ENCODE data around the gene ARCN1.

Gene ARCN1

DNA sequence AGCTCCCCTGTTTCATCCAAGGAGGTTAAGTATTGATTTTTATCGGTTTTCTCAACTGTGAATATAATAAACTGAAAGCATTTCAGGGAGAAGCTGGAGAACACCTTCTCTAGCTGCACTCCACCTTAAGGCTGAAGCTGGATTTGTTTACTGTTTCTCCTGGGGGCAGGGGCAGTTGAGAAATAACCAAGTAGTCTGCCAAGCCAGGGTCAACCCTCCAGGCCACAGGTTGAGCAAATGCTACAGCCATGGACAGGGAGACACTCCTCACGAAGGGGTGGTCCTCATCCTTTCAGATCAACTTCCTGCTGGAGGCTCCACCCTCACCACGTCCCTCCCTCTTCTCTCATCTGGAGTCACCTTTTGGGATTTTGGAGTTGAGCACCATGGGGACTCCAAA, 45.1 kb upstream of the ARCN1 start, which contains the start of gene TTC36:
Gene TTC36 (plus strand): TSS at position 366 of the 400 bp plus-strand sequence. CDS start 21 bp downstream, at position 387.
- H3K4me1 ChIP-seq = peaks cover 0 to 38% (median 15%) of the 10 kb centered on the region in 4 donors
- no peaks in the 10 kb centered on the region for H3K9me3 ChIP-seq
- H3K4me3 ChIP-seq = no peak within 1 kb of the TSS
- DNase-seq = no peak
- intact Hi-C loops (cut with DNase I; ENCODE audit: low total_unique reads) = no loop called here
- no peaks in the 10 kb centered on the region for H3K27me3 ChIP-seq
- peaks cover 17 to 33% (median 33%) of the 10 kb centered on the region in 3 donors for H3K36me3 ChIP-seq
- no peak within 1 kb of the TSS for H3K27ac ChIP-seq
- TF ChIP-seq, protein P1, sequence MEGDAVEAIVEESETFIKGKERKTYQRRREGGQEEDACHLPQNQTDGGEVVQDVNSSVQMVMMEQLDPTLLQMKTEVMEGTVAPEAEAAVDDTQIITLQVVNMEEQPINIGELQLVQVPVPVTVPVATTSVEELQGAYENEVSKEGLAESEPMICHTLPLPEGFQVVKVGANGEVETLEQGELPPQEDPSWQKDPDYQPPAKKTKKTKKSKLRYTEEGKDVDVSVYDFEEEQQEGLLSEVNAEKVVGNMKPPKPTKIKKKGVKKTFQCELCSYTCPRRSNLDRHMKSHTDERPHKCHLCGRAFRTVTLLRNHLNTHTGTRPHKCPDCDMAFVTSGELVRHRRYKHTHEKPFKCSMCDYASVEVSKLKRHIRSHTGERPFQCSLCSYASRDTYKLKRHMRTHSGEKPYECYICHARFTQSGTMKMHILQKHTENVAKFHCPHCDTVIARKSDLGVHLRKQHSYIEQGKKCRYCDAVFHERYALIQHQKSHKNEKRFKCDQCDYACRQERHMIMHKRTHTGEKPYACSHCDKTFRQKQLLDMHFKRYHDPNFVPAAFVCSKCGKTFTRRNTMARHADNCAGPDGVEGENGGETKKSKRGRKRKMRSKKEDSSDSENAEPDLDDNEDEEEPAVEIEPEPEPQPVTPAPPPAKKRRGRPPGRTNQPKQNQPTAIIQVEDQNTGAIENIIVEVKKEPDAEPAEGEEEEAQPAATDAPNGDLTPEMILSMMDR (IDR thresholded peaks at IDR 0.05) = no peak

DNA sequence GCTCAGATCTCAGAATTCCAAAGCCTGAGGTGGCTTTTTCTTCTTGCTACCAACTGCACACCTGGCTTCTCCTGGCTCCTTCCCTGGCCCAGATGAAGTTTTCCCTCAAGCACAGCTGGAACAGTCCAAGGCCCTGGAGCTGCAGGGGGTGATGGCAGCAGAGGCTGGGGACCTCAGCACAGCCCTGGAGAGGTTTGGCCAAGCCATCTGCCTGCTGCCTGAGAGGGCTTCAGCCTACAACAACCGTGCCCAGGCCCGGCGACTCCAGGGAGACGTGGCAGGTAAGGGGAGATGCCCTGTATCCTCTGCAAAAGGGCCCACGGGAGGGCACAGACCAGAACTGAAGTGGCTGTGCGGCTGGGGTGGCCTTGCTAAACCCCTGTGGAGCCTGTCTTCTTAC, 43.7 kb upstream of the ARCN1 start:
- no peak for DNase-seq
- intact Hi-C loops (cut with DNase I; ENCODE audit: low total_unique reads) = no loop called here
- no peak overlapping the region for H3K4me3 ChIP-seq
- TF ChIP-seq, protein P1 (IDR thresholded peaks at IDR 0.05) = no peak
- no peak overlapping the region for H3K27ac ChIP-seq
- H3K36me3 ChIP-seq = peaks cover 4 to 28% (median 19%) of the 10 kb centered on the region in 3 donors
- H3K4me1 ChIP-seq = peaks cover 0 to 36% (median 15%) of the 10 kb centered on the region in 4 donors
- H3K9me3 ChIP-seq = no peaks in the 10 kb centered on the region
- H3K27me3 ChIP-seq = no peaks in the 10 kb centered on the region

DNA sequence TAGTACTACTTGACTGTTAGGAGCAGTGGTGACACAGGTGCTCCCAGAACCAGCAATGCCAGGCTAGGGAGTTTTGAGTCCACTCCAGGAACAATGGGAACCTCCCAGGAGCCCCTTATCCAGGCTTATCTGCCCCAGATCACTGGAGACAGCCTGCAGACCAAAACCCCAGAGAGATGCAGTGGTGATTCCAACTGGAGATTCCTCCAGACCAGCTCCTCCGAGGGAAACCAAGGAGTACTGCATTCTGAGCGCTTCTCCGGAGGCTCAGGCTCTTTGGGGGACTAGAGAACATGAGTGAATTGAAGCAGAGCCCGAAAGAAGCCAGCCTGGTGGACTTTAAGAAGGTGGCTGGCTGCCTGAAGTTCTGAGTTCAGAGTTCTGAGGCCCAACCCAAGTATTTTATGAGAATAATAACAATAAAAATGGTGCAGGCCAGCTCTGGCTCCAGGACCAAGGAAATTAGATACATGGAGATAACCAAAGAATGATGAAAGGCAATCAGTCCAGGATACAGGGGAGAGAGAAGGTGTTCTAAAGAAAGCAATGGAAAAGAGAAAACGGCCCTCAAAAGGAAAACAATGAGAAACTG, 42.5 kb upstream of the ARCN1 start:
- no peaks in the 10 kb centered on the region for H3K9me3 ChIP-seq
- H3K4me1 ChIP-seq = peaks cover 0 to 33% (median 15%) of the 10 kb centered on the region in 4 donors
- intact Hi-C loops (cut with DNase I; ENCODE audit: low total_unique reads) = no loop called here
- peaks cover 0 to 28% (median 13%) of the 10 kb centered on the region in 3 donors for H3K36me3 ChIP-seq
- no peak overlapping the region for H3K27ac ChIP-seq
- no peak for DNase-seq
- peak overlapping the region; percentile 65 to 69 for H3K4me3 ChIP-seq
- no peaks in the 10 kb centered on the region for H3K27me3 ChIP-seq
- TF ChIP-seq, protein P1 (IDR thresholded peaks at IDR 0.05) = no peak

DNA sequence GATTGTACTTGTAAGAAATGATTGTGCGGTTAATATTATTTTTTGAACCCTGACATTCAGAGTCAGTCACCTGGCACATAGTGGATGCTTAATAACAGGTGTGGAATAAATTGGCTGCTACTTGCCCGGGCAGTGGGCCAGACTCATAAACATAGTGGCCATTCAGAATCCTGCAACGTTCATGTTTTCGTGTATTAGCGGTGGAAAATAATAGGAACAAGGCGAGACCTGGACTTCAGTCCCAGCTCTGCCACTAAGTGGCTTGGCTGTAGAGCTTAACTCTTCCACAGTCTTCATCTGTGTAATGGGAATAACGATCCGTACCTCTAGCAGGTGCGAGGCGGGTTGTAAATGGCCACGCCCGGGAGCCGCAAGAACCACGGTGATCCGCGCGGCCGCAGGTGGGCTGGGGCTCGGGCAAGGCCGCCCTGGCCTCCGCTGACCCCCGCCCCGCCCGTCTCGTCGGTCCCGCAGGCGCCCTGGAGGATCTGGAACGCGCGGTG, 42.0 kb upstream of the ARCN1 start:
- TF ChIP-seq, protein P1 (IDR thresholded peaks at IDR 0.05) = no peak
- no peak for DNase-seq
- intact Hi-C loops (cut with DNase I; ENCODE audit: low total_unique reads) = no loop called here

DNA sequence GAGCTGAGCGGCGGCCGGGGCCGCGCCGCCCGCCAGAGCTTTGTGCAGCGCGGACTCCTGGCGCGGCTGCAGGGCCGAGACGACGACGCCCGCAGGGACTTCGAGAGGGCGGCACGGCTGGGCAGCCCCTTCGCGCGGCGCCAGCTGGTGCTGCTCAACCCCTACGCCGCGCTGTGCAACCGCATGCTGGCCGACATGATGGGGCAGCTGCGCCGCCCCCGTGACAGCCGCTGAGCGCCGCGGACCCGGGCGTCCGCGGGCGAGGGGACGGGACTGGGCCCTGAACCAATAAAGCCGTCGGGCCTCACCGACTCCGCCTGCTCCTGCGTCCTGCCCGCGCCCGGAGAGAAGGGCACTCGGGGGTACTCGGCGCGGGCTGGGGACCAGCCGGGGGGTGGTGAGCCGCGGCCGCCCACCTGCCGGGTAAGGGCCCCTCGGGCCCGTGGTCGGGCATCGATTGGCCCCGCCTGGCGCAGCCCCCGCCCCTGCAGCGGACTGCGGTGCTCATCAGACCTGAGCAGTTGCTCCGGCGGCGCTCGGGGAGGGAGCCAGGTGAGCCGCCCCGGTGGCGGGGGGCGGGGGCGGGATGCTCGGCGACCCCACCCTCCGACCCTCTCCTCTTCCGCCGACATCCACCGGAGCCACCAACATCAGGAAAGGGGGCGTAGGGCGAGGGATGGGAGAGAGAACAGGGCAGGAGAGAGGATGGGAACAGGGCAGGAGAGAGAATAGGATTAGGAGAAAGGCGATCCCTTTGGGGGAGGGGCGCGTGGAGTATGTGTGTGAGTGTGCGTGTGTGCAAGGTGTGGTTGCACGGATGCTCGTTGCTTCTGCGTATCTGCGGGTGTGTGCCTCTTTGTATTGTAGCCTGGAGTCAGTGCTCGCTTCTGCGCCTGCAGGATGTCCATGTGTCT, 41.3 kb upstream of the ARCN1 start, which contains the start of gene TMEM25:
Gene TMEM25 (plus strand): TSS at position 510 of the 914 bp plus-strand sequence. CDS start 610 bp downstream, outside the sequence.
- H3K4me3 ChIP-seq = peak within 1 kb of the TSS; percentile 65 to 69
- H3K27me3 ChIP-seq = no peaks in the 10 kb centered on the region
- no peaks in the 10 kb centered on the region for H3K9me3 ChIP-seq
- intact Hi-C loops (cut with DNase I; ENCODE audit: low total_unique reads) = no loop called here
- H3K4me1 ChIP-seq = peaks cover 0 to 33% (median 15%) of the 10 kb centered on the region in 4 donors
- peak within 1 kb of the TSS; percentile 70 to 76 for H3K27ac ChIP-seq
- peaks cover 0 to 33% (median 8%) of the 10 kb centered on the region in 3 donors for H3K36me3 ChIP-seq
- TF ChIP-seq, protein P1 (IDR thresholded peaks at IDR 0.05) = peak in 1 of 2 experiments; percentile 2
- peak; percentile 52 to 78 for DNase-seq

More for the DNA sequence above, 42.0 kb upstream of the ARCN1 start:
- H3K27ac ChIP-seq = peak overlapping the region; percentile 70 to 76
- peaks cover 0 to 33% (median 15%) of the 10 kb centered on the region in 4 donors for H3K4me1 ChIP-seq
- peaks cover 0 to 28% (median 7%) of the 10 kb centered on the region in 3 donors for H3K36me3 ChIP-seq
- no peaks in the 10 kb centered on the region for H3K9me3 ChIP-seq
- peak overlapping the region; percentile 65 to 69 for H3K4me3 ChIP-seq
- H3K27me3 ChIP-seq = no peaks in the 10 kb centered on the region
